Measurements from ENCODE around the gene CNPPD1. TPM values are rescaled to one million over a fixed set of nuclear protein-coding genes. Genes with fewer than 3 reads are reported as not detected.
A peak's percentile ranks its signal among the peaks of the same experiment; 100 is the strongest.

The CNPPD1 gene
- total RNA-seq, 1 donor from 2014 or later: 55.8 TPM

- intact Hi-C loops (cut with DNase I): no loop called here
- no peak for DNase-seq (ENCODE audit: low spot score)
- ATAC-seq: no peak
Observed at GRCh38 chr2:219128396-219128795, 48.3 kb downstream of the CNPPD1 start.

DNA sequence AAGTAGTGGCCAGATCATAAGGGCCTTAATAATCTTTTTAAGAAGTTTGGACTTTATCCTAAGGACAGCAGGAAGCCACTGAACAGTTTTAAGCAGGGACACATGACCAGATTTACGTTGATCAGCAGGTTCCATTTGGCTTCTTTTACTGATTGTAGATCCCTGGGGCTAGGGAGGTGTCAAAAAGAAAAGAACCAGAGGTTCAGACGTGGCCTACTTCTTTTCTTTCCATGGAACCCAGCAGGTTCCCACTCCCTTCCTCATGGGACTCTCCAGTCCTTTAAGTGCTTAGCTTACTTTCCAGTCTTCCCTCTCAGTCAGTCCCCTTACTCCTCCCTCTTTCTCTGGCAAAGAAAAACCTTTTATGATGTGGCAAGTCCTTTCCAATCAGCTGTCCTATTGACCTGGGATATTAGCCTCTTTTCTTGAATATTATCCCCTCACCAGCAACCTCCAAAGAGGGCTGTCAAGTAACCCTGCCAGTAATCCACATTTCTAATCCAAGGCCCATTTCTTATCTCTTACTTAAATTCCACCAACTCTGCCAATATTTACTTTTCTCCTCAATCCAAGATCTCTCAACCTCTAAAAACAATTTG lies 49.6 kb downstream of the CNPPD1 start:
- intact Hi-C loops (cut with DNase I): no loop called here
- DNase-seq (ENCODE audit: low spot score) (no peak), ATAC-seq (no peak)

- ATAC-seq (no peak), DNase-seq (ENCODE audit: low spot score) (no peak)
- intact Hi-C loops (cut with DNase I): no loop called here
Observed at GRCh38 chr2:219126555-219126954, 50.2 kb downstream of the CNPPD1 start.

DNA sequence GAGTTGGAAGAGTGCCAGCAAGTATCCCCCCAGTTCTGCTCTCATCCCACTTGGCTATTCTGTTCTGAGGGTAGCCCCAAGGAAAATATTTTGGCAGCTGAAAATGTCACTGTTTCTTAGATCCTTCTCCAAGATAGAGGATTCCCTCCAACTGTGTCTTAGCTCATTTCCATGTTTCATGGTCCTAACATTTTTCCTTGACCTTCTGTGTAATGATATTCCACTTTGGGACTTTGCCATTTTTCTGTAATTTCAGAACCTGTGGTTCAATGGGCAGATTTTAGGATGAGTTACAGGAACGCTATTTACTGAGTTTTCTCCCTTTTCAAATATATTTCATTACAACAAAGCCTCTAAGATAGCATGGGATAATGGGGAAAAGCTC lies 50.8 kb downstream of the CNPPD1 start:
- no peak for DNase-seq (ENCODE audit: low spot score)
- ATAC-seq: no peak
- intact Hi-C loops (cut with DNase I): no loop called here

GRCh38 chr2:219125225-219125885 lies 51.4 kb downstream of the CNPPD1 start:
- intact Hi-C loops (cut with DNase I): no loop called here
- ATAC-seq: peak; percentile 76
- DNase-seq (ENCODE audit: low spot score): no peak

DNA sequence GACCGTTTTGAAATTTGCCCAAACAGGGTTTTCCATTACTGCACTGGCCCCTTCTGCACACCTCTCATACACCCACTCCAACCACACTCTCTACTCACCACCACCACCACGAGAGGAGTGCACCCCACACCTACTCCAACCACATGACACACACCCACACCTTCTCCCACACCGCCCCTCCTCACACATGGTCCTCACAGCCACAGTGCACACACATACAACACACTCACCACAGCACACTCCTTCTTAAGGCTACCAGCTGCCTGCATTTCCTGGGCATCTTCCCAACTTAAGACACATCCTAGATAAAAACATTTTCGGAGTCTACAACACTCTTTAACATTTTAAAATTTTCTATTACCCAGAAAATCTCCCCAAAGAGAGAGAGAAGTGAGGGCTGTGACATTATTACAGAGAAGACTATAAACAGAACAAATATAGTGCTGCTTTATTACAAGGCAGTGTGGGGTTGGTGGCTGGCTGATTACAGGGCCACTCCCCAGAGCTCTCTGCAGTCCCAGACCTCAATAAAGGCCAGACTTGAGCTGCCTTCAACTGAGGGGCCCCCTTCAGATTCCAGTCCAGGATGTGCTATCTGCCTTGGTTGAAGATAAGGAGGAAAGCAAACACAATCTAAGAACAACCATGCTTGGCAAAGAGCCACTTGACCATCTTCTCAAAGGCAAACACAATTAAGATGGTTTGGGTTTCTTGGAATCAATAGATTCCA lies 52.2 kb downstream of the CNPPD1 start:
- intact Hi-C loops (cut with DNase I): no loop called here
- no peak for ATAC-seq
- no peak for DNase-seq (ENCODE audit: low spot score)

DNA sequence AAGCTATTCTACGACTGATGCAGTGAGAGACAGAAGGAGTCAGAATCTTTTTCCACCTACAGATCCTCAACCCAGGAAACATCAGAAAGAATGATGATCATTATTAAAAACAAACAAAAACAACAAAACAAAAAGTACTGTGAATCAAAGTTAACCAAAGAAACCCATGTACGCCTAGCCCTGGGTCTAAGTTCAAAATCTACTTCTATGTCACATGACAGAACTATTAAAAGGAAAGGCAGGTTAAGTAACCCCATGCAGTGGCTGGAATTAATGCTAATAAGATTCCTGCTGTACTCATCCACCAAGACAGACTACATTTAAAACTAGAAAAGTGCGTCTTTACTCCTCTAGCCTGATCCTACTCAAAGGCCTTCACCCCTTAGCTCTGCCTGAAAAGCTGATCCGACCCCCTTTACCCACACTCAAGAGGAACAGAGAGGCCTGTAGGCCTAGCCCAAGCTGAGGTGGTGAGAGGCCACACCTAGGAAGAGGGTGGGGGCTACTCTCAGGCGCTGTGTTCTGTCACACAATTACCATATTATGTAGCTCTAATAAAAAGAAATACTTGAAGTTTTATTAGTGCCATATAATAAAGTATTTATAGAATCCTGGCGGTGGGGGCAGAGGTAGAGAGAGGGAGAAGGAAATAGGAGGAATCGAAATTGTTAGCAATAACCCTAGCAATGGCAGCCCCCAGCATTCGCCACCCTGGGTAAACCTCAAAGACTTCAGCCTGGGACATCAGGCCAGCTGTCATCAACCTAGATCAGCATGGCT lies 53.2 kb downstream of the CNPPD1 start:
- DNase-seq (ENCODE audit: low spot score) (no peak), ATAC-seq (no peak)
- intact Hi-C loops (cut with DNase I): no loop called here

- no peak for DNase-seq (ENCODE audit: low spot score)
- intact Hi-C loops (cut with DNase I): no loop called here
- ATAC-seq: no peak
Observed at GRCh38 chr2:219122202-219122980, 54.3 kb downstream of the CNPPD1 start.

Other genes with a start within 250 kb of the CNPPD1 start
- not detected for gene CDK5R2, start 217.3 kb downstream of the CNPPD1 start, total RNA-seq
- gene FEV, start 191.7 kb downstream of the CNPPD1 start, total RNA-seq: not detected
- not detected for gene CRYBA2, start 183.5 kb downstream of the CNPPD1 start, total RNA-seq
- 0.18 TPM for gene CFAP65, start 135.4 kb downstream of the CNPPD1 start, total RNA-seq
- 0.22 TPM for gene IHH, start 116.0 kb downstream of the CNPPD1 start, total RNA-seq
- gene NHEJ1, start 16.1 kb downstream of the CNPPD1 start, total RNA-seq: 15.0 TPM
- 3.3 TPM for gene SLC23A3, start 6.9 kb downstream of the CNPPD1 start, total RNA-seq
- gene RETREG2, start 1.4 kb upstream of the CNPPD1 start, total RNA-seq: 75.7 TPM
- 40.8 TPM for gene ZFAND2B, start 29.9 kb upstream of the CNPPD1 start, total RNA-seq
- gene ABCB6, start 42.0 kb upstream of the CNPPD1 start, total RNA-seq: 32.6 TPM
- gene ATG9A, start 52.7 kb upstream of the CNPPD1 start, total RNA-seq: 39.9 TPM
- gene ANKZF1, start 52.9 kb upstream of the CNPPD1 start, total RNA-seq: 46.9 TPM
- 4.2 TPM for gene GLB1L, start 68.5 kb upstream of the CNPPD1 start, total RNA-seq
- 16.5 TPM for gene STK16, start 68.6 kb upstream of the CNPPD1 start, total RNA-seq
- not detected for gene TUBA4B, start 76.3 kb upstream of the CNPPD1 start, total RNA-seq
- 12.5 TPM for gene TUBA4A, start 77.0 kb upstream of the CNPPD1 start, total RNA-seq
- 120 TPM for gene DNAJB2, start 102.4 kb upstream of the CNPPD1 start, total RNA-seq
- gene PTPRN, start 132.5 kb upstream of the CNPPD1 start, total RNA-seq: 0.58 TPM
- not detected for gene RESP18, start 155.8 kb upstream of the CNPPD1 start, total RNA-seq
- 41.8 TPM for gene DNPEP, start 211.0 kb upstream of the CNPPD1 start, total RNA-seq
- 1.4 TPM for gene DES, start 241.5 kb upstream of the CNPPD1 start, total RNA-seq

All from sciatic nerve (tissue), 2 donors.